ENCODE results near the gene APPL1. TPM values are rescaled to one million over a fixed set of nuclear protein-coding genes. Genes with fewer than 3 reads are reported as not detected.

Gene APPL1
- total RNA-seq = 10 to 100 TPM; 38.1 to 60.9 (median 46.8) TPM
- 10 to 100 TPM; 13.2 to 24.5 TPM for polyA plus RNA-seq
- long read RNA-seq, donor 1, full-length matches to known transcripts = 38 of 124 reads
- long read RNA-seq, donor 1, partial matches to known transcripts = 63 of 124 reads
- long read RNA-seq, donor 1, other reads (novel, unspliced or antisense) = 23 of 124 reads
- long read RNA-seq, donor 2, full-length matches to known transcripts = 25 of 130 reads
- long read RNA-seq, donor 2, partial matches to known transcripts = 90 of 130 reads
- long read RNA-seq, donor 2, other reads (novel, unspliced or antisense) = 15 of 130 reads
- long read RNA-seq, donor 3, full-length matches to known transcripts = 42 of 105 reads
- long read RNA-seq, donor 3, partial matches to known transcripts = 44 of 105 reads
- long read RNA-seq, donor 3, other reads (novel, unspliced or antisense) = 19 of 105 reads

GRCh38 chr3:57227204-57227929 is at the start of gene APPL1:
Gene APPL1 (plus strand): TSS chr3:57227729. CDS start chr3:57227884, 155 bp downstream.
- Histone ChIP-seq H3K9me3 (no peaks in the 10 kb centered on the region), H3K36me3 (no peaks in the 10 kb centered on the region), H3K4me1 (peaks cover 4 to 41% (median 25%) of the 10 kb centered on the region in 12 donors), H3K27ac (peak within 1 kb of the TSS; percentile 91 to 98 (median 94)), H3K27me3 (no peaks in the 10 kb centered on the region), H3K4me3 (peak within 1 kb of the TSS; percentile 57 to 97 (median 84))
- intact Hi-C loops (cut with DNase I) = loop anchor here (2.0 to 10.0 kb wide), 11 partner anchors 53 to 540 kb away; partner anchors contain the start of genes IL17RD (in 3 of the 10) and DENND6A (in 1 of the 10)
- ATAC-seq = peak; percentile 95 to 99 (median 98)
- 0 to 2% (median 1%) methylated on average over 28 to 71 of the region's 71 CpGs for WGBS, 4 donors
- TF ChIP-seq POLR2A (IDR thresholded peaks at IDR 0.05) = peak; percentile 57 to 96
- TF ChIP-seq, protein P1, sequence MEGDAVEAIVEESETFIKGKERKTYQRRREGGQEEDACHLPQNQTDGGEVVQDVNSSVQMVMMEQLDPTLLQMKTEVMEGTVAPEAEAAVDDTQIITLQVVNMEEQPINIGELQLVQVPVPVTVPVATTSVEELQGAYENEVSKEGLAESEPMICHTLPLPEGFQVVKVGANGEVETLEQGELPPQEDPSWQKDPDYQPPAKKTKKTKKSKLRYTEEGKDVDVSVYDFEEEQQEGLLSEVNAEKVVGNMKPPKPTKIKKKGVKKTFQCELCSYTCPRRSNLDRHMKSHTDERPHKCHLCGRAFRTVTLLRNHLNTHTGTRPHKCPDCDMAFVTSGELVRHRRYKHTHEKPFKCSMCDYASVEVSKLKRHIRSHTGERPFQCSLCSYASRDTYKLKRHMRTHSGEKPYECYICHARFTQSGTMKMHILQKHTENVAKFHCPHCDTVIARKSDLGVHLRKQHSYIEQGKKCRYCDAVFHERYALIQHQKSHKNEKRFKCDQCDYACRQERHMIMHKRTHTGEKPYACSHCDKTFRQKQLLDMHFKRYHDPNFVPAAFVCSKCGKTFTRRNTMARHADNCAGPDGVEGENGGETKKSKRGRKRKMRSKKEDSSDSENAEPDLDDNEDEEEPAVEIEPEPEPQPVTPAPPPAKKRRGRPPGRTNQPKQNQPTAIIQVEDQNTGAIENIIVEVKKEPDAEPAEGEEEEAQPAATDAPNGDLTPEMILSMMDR (IDR thresholded peaks at IDR 0.05) = no peak
- peak; percentile 94 to 98 (median 95) for DNase-seq

- no peak overlapping the region for H3K4me3 ChIP-seq
- ATAC-seq = no peak
- H3K4me1 ChIP-seq = no peaks in the 10 kb centered on the region
- no peak for DNase-seq
- peaks cover 0 to 5% (median 0%) of the 10 kb centered on the region in 9 donors for H3K27me3 ChIP-seq
- no peak overlapping the region for H3K27ac ChIP-seq
- intact Hi-C loops (cut with DNase I) = loop anchor here in 3 of 10 donors (10.0 kb wide), 3 partner anchors 45 to 675 kb away; partner anchors contain the start of gene APPL1 (in 1 of the 3)
- no peaks in the 10 kb centered on the region for H3K9me3 ChIP-seq
- TF ChIP-seq, protein P1 (IDR thresholded peaks at IDR 0.05) = peak in 8 of 12 donors; percentile 12 to 41 (median 22)
- no peak for TF ChIP-seq POLR2A (IDR thresholded peaks at IDR 0.05)
- 76 to 83% (median 82%) methylated on average over 5 of the region's 5 CpGs for WGBS, 4 donors
- H3K36me3 ChIP-seq = no peaks in the 10 kb centered on the region
These were observed 47.7 kb upstream of the APPL1 start for GRCh38 chr3:57179580-57180410.

DNA sequence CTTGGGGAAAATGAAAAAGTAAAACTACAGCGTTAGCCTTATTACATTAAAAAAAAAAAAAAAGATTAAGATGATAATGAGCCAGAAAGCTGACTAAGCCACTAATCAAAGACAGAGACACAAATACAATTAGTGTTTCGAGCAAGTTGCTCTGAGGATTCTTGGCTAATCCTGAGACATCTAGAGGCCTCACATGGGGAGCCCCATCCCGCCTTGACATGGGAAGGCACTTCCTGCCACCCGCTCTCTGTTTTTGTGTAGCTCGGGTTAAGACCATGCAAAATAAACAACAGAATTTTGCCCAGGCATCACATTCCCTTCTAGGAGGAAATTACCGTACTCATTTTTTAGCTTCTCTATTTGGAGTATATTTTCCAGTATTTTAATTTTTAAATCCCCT is 43.0 kb upstream of the APPL1 start:
- ATAC-seq = no peak
- H3K9me3 ChIP-seq = no peaks in the 10 kb centered on the region
- H3K4me1 ChIP-seq = no peaks in the 10 kb centered on the region
- H3K27me3 ChIP-seq = no peaks in the 10 kb centered on the region
- WGBS, 4 donors = 54 to 68% (median 57%) methylated on average over 6 of the region's 6 CpGs
- no peak overlapping the region for H3K4me3 ChIP-seq
- no peaks in the 10 kb centered on the region for H3K36me3 ChIP-seq
- no peak for DNase-seq
- H3K27ac ChIP-seq = no peak overlapping the region
- TF ChIP-seq POLR2A (IDR thresholded peaks at IDR 0.05) = no peak
- TF ChIP-seq, protein P1 (IDR thresholded peaks at IDR 0.05) = no peak
- intact Hi-C loops (cut with DNase I) = no loop called here

Measured in heart left ventricle (tissue), 16 donors.